ENCODE results near the gene CD58. TPM values are rescaled to one million over a fixed set of nuclear protein-coding genes. Genes with fewer than 3 reads are reported as not detected.
"Not testable (repeated sequence)": the region's sequence is repeated elsewhere in the genome, so short reads cannot be mapped to it uniquely, and the experiment has no call there.

Gene CD58
- polyA plus RNA-seq, 1 donor = 19.5 TPM

- DNase-seq = no peak
Measured at GRCh38 chr1:116572771-116573430, 2.1 kb upstream of the CD58 start.

GRCh38 chr1:116572099-116572498 lies 1.3 kb upstream of the CD58 start:
- DNase-seq = no peak

DNA sequence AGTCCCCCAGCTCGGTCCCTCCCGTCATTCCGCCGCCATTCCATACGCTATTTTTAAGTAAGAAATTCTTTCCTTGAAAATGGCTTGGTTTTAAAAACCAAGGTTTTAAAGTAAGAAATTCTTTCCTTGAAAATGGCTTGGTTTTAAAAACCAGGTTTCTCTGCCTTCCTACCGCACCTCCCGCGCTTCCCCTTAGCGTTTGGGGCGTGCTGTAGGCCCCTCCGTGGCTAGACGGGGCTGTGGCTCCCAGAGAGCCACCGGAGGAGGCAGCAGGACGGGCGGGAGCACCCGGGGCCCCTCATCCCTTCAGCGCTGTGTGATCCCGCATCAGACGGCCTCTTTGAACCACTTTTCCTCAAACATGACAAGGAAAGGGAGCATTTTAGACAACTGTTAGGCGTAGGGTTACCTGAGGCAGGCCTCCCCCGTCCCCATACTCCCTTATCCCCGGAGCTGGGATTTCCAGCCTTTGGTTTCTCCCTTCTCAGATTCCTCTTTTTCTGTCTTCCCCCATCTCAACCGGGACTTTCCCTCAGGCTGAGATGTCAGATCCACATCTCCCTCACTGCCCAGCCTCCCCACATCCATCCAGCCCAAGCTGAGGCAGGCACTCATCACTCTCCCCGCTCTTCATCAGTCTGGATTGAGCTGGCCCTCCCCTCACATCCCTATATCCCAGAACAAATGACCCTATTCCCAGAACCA lies 541 bp upstream of the CD58 start:
- no peak for DNase-seq

DNA sequence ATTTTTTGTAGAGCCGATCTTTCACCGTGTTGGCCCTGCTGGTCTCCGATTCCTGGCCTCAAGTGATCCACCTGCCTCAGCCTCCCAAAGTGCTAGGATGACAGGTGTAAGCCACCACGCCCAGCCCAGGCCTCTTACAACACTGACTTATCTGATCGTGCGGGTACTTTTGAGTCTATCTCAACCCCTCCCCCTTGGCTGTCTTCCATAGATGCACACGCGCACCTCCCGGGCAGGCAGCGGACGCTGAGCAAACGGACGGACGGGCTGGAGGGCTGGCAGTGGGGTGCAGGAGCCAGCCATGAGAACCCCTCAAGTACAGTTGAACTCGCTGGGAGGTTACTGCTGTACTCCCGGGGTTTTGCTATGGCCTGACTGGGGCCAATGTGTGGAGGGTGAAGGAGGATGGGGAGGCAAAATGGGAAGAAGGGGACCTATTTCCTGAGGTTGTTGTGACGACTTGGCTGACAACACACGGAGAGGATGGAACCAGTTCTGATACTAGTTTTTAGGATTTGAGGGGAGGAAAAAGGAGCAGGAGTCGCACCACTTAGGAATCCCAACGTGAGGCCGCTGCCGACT lies 959 bp downstream of the CD58 start:
- DNase-seq = no peak

GRCh38 chr1:116569381-116569670 lies 1.5 kb downstream of the CD58 start:
- no peak for DNase-seq

GRCh38 chr1:116568662-116569380 lies 2.0 kb downstream of the CD58 start:
- DNase-seq = no peak

DNA sequence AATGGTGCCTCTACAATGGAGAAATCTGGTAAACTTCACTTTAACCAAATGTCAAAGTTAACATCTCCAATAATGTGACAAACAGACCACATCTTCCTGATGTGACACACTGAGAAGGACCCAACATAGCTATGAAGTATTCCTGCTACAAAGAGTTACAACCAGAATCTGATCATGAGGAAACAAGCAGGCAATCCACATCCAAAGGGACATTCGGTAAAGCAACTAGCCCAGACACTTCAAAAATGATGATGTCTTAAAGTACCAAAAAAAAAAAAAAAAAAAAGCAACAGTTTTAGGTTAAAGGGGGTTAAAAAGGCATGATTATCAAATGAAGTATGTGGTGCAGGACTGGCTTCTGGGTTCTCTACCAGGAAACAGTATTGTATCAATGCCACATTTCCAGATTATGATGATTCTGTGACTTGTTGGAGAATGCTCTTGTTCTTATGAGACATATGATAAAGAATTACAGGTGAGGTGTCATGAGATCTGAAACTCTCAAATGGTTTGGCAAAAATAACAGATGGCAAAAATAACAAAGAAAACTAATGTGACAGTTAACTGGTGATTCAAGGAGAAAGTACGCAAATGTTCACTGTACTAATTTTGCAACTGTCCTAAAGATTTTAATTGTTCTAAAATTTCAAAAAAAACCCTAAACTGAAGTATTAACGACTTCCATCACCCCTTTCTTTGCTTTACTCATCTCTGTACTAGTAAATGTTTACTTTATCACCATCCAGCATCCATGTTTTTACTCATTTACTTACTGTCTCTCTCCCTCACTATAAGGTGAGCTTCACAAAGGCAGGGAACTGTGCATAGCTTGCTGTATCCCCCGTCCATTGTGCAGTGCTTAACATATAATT lies 2.8 kb downstream of the CD58 start:
- DNase-seq = no peak

DNA sequence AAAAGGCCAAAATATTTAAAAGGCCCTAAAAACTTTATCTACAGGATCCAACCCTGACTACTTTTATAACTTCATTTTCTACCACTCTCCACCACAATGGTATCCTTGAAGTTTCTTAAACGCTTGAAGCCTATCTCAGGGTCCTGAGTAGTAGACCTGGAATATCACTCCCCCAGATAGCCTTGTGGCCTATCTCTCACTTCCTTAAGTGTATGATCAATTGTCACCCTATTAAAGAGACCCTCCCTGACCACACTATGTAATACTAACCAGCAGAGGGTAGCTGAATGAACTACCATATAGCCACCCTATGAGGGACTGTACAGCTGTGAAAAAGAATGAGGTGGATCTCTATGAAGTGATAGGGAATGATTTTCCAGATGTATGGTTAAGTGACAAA lies 5.6 kb downstream of the CD58 start:
- no peak for DNase-seq

DNA sequence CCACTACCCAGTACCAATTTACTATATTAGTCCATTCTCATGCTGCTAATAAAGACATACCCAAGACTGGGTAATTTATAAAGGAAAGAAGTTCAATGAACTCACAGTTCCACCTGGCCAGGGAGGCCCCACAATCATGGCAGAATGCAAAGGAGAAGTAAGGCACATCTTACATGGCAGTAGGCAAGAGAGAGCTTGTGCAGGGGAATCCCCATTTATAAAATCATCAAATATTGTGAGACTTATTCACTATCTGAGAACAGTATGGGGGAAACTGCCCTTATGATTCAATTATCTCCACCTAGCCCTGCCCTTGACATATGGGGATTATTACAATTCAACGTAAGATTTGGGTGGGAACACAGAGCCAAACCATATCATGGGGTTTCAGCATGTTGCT lies 6.4 kb downstream of the CD58 start:
- DNase-seq = no peak

- DNase-seq = not testable (repeated sequence)
Measured at GRCh38 chr1:116562465-116562864, 8.4 kb downstream of the CD58 start.

GRCh38 chr1:116561563-116561962 lies 9.3 kb downstream of the CD58 start:
- no peak for DNase-seq

GRCh38 chr1:116560704-116561490 lies 9.9 kb downstream of the CD58 start:
- no peak for DNase-seq

DNA sequence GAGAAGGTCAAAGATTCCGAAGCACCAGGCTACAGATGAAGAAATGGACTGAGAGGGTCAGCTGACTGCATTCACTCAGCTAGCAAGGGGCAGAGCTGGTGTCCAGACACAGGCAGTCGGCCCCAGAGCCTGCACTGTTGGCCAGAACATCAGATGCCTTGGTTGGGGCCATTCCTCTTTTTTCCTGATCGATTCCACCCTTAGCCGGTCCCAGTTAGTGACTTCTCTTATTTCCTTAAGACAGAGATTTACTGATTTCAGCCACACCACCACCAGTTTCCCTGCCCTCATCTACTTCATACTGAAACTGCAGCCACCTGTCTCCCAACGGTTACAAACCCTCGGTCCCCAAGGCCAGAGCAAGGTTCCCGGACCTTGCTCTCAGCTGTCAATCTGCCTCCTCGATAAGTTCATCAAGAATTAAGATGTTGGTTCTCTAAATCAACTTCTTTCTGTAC lies 11.5 kb downstream of the CD58 start:
- DNase-seq = no peak

- no peak for DNase-seq
Measured at GRCh38 chr1:116558571-116558970, 12.3 kb downstream of the CD58 start.

DNA sequence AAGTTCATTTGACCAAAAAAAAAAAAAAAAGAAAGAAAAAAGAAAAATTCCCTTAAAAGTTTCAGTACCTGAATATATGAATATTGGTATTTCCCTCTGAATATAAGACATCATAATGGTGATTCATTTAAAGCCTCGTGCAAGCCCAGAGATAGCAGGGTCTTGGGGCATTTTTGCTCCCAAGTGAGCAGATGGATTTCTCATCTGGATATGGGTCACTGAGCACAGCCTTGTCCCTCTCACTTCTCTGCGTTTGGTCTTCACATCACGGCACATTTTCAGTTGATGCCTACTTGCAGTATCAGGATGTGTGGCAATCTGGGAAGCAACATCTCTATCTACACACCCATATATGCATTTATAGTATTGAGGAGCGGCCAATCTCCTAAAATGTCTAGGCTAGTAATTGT lies 12.7 kb downstream of the CD58 start:
- DNase-seq = no peak

- no peak for DNase-seq
Measured at GRCh38 chr1:116557323-116557878, 13.4 kb downstream of the CD58 start.

- no peak for DNase-seq
Measured at GRCh38 chr1:116556289-116557006, 14.4 kb downstream of the CD58 start.

- no peak for DNase-seq
Measured at GRCh38 chr1:116554924-116555323, 15.9 kb downstream of the CD58 start.

DNA sequence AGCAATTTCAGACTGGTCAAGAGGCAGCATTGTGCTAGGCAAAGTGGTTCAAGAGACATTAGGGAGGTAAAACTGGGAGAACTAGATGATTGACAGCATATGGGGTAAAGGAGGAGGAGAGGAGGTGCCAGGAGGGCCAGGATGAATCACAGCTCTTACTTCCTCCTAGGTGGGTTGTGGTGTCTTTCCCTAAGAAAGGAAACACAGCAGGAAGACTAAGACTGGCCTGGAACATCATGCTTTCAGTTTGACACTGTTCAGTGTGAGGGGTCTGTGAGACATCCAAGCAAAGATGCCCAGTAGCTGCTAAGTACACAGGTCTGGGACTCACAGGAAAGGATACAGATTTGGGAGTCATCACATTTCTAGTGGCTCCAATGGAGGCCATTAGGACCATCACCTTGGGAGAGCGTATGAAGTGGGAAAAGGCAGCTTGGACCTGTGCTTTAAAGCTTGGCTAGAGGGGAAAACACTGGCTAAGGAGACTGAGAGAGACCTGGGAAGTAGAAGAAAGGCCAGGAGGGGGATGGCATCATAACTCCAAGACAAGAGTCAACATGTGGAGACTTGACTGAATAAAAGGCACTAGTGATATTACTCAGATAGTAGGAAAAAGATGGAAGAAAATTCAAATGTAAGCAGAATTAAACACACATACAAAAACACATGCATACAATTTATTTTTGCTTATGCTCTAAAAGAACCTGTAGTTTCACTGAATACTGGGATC lies 17.3 kb downstream of the CD58 start:
- DNase-seq = no peak
